NCI-H526 (cell line): ENCODE measurements around the gene FAM120C.
A peak's percentile ranks its signal among the peaks of the same experiment; 100 is the strongest.

Experiments used
- DNase-seq, 2 experiments: peaks; one replicate each; lab custom pipeline; 2025; lab: John Stamatoyannopoulos, UW

Gene FAM120C

DNA sequence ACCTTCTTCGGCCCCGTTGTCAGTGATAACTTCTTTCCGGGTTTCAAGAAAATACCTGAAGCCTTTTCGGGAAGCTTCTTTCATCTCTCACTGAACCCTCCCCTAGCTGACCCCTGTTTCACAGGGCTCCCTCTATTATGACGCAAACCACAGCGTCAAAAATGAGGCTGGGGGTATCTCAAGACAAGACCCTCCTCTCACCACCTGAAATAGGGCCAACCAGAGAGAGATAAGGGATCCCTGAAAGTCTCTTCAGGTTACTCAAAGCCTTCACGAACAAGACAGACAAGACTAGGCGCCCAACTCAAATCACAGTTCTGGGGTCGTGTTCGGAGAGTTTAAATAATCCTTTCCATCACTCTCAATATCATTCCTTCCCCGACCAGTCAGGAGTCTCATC lies 140.0 kb downstream of the FAM120C start:
- DNase-seq = no peak

DNA sequence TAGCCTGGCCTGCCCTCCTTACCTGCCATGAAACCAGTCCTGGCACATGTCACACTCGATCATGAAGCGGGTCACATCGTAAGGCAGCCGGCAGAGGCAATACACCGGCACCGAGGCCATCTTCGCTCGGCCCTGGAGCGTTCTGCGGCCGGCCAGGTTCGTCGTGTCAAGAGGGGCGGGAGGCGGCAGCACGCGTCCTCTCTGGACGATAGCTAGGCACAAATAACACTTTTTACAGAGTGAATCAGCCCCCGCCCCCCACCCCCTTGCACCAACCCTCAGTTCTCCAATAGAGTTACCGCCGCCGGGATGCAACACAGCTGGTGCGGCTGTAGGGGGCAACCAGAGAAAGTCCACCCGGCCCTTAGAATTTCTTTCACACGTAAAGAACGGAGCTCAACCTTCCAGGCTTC lies 140.4 kb downstream of the FAM120C start:
- peak; percentile 16 to 62 for DNase-seq

DNA sequence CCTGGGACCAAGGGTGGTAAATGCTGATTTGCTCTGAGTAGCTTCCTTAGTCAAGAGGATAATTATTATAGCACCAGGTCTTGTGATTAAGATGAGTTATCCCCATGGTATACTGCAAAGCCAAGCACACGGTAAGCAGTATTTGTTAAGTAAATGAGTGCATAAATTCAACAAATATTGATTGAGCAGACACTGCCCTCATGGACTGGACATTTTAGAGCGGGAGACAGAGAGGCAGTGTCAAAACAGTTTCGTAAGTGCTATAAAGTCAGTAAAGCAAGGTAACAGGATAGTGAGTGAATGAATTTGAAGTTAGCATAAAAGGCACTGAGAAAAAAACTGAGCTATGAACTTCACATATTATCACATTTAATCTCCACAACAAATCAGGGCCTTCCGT lies 152.7 kb downstream of the FAM120C start:
- DNase-seq = peak; percentile 76 to 82

DNA sequence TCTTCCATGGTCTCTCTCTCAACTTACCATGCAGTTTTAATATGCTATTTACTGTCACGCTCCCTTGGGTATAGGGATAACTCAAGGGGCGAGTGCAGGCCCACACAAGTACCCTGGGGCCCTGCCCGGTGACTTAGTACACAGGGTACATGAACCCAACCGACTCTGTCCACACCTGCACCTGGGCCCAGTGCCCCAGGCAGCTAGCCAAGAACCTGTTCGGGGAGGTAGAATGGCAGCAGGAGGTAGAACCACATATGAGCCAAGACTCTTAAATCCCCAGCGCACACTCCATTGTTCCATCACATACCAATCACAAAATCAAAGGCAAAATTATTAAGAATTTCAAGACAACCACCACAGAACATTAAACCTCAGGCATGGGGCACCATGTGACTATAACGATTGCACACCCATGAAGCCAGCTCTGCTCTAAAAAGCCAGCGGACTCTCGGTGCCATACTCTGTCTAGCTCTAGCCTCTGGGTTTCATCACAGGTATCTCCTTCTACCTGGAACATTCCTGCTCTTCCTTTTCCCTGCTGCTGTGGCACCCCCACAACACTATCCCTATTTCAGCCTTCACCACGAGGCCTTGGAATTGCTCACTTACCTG lies 153.4 kb downstream of the FAM120C start:
- DNase-seq = peak; percentile 66 to 86

DNA sequence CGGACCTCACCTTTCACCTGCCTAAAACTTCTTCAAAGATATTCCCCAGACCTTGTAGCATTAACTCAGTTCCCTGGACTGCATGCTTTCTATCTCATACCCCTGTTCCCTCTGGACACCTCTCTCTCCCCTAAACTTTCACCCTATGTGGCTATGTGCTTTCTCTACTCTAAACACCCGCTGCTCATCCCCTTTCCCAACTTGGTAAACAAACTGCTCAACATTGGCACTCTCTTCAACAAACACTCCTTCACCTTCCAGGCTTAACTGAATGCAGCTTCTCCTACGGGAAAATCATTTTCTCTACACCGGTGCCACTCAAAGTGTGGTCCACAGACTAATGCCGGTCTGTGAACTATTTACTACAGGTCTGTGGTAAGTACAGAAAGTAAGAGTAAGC lies 158.7 kb downstream of the FAM120C start:
- no peak for DNase-seq
